Hepatocyte (in vitro differentiated cells): Measurements from ENCODE around the gene SPX. TPM values are rescaled to one million over a fixed set of nuclear protein-coding genes. Genes with fewer than 3 reads are reported as not detected.
A peak's percentile ranks its signal among the peaks of the same experiment; 100 is the strongest.

Experiments
- DNase-seq: peaks from one replicate; pipeline ENCODE4 v3.0.0-alpha.2; 2016; ENCODE audit warnings: low spot score
- H2AFZ ChIP-seq: fragments of 200-600 bp; sonication (generic); 2 replicates; pipeline ENCODE4 v1.6.0; 2016; ENCODE audit warnings: antibody characterized with exemption, mild to moderate bottlenecking
- H3K27ac ChIP-seq: fragments of 200-600 bp; sonication (generic); 2 replicates; pipeline ENCODE4 v1.5.1; 2016; ENCODE audit warnings: mild to moderate bottlenecking
- H3K27me3 ChIP-seq: fragments of 200-600 bp; sonication (generic); 2 replicates; pipeline ENCODE4 v1.6.1; 2016
- H3K36me3 ChIP-seq: fragments of 200-600 bp; sonication (generic); replicated peaks from 2 replicates; pipeline ENCODE4 v1.5.1; 2016; ENCODE audit warnings: low read depth; ENCODE audit not compliant: insufficient read depth
- H3K4me1 ChIP-seq: fragments of 200-600 bp; sonication (generic); 2 replicates; pipeline ENCODE4 v1.5.1; 2016; ENCODE audit warnings: mild to moderate bottlenecking, moderate library complexity; ENCODE audit not compliant: insufficient read depth
- H3K4me2 ChIP-seq: fragments of 200-600 bp; sonication (generic); 2 replicates; pipeline ENCODE4 v1.6.0; 2016
- H3K4me3 ChIP-seq: fragments of 200-600 bp; sonication (generic); 2 replicates; pipeline ENCODE4 v1.5.1; 2016; ENCODE audit warnings: mild to moderate bottlenecking
- H3K79me2 ChIP-seq: fragments of 200-600 bp; sonication (generic); 2 replicates; pipeline ENCODE4 v1.6.0; 2017; ENCODE audit warnings: mild to moderate bottlenecking
- H3K9me2 ChIP-seq: fragments of 200-600 bp; sonication (generic); replicated peaks from 2 replicates; pipeline ENCODE4 v1.6.0; 2017; ENCODE audit warnings: mild to moderate bottlenecking; ENCODE audit not compliant: insufficient read depth
- H3K9me3 ChIP-seq: fragments of 200-600 bp; sonication (generic); 2 replicates; pipeline ENCODE4 v1.5.1; 2016; ENCODE audit warnings: low read depth, mild to moderate bottlenecking
- H4K20me1 ChIP-seq: fragments of 200-600 bp; sonication (generic); 2 replicates; pipeline ENCODE4 v1.6.0; 2016; ENCODE audit warnings: mild to moderate bottlenecking; ENCODE audit not compliant: insufficient read depth, poor library complexity, severe bottlenecking
- CTCF ChIP-seq: fragments of 200-600 bp; sonication (generic); IDR thresholded peaks from 2 replicates; pipeline ENCODE4 v1.5.1; 2016; ENCODE audit warnings: antibody characterized with exemption, mild to moderate bottlenecking; ENCODE audit not compliant: poor library complexity
- EZH2 ChIP-seq: fragments of 200-600 bp; sonication (generic); IDR thresholded peaks from 2 replicates; pipeline ENCODE4 v1.6.1; 2016; ENCODE audit warnings: antibody characterized with exemption, mild to moderate bottlenecking, borderline replicate concordance
- EZH2phosphoT487 ChIP-seq: fragments of 200-600 bp; sonication (generic); IDR thresholded peaks from one replicate; pipeline ENCODE4 v1.6.1; 2018; ENCODE audit warnings: antibody characterized with exemption, mild to moderate bottlenecking, low read depth, moderate library complexity; ENCODE audit not compliant: unreplicated experiment, severe bottlenecking
- WGBS: methylation state at CpG from one replicate; pipeline ENCODE4 v1.1.6; 2016; ENCODE audit warnings: low lambda C conversion rate; ENCODE audit errors: missing lambda C conversion rate; 5-methylcytosine and 5-hydroxymethylcytosine counted together
- polyA plus RNA-seq: library from polyadenylated mRNA; unstranded; fragments of >200 nt; fragmentation: Nextera tagmentation; extraction: Ambion mirVana; gene quantifications from 2 replicates; pipeline ENCODE4 v1.2.1, GENCODE V29; 2016
- total RNA-seq: library from RNA; depleted of rRNA; stranded (reverse); fragments of >200 nt; gene quantifications from 2 replicates; pipeline ENCODE4 v1.2.3, GENCODE V29; 2014

SPX gene
- total and polyA plus RNA-seq, 2 experiments from 2014 or later, result 0.39 to 0.63 TPM

DNA sequence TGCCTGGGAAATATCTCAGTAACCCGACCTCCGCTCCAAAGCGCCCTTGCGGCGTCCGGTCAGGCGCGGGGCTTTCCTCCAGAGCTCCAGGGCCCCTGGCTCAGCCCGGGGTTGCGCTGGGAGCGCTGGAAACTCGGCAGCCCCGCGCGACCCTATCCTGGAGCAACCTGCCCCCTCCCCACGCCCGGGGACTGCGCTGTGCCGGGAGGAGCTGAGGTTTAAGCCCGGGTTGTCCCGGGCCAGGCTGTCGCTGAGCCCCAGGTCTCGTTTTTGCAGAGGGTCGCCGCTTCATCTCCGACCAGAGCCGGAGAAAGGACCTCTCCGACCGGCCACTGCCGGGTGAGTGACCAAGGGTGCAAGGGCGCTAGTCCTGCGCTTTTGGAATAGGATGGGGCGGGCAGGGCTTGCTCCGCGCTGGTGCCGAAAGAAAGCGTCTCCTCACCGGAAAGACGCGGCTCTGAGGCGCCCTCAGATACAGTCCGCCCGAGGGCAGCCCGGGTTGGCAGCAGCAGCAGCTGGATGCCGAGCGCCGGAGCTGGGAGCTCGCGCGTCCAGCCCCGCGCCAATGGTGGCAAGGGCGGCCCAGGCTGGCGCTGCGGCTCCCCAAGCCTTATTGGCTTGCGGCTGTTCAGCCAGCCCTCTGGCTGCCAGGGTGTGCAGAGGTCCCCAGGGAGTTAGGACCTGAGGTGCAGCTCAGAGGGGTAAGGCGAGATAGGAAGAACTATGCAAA lies 1.5 kb downstream of the SPX start:
- no peaks in the 10 kb centered on the region for H3K79me2 ChIP-seq
- no peaks in the 10 kb centered on the region for H3K9me3 ChIP-seq
- no peaks in the 10 kb centered on the region for H4K20me1 ChIP-seq
- H3K4me1 ChIP-seq, result no peaks in the 10 kb centered on the region
- peak; percentile 73 for DNase-seq
- H3K27me3 ChIP-seq, result peaks cover 45% of the 10 kb centered on the region
- no peaks in the 10 kb centered on the region for H3K9me2 ChIP-seq
- no peaks in the 10 kb centered on the region for H3K36me3 ChIP-seq
- H3K4me2 ChIP-seq, result peak overlapping the region; percentile 99
- peak overlapping the region; percentile 90 for H3K4me3 ChIP-seq
- H3K27ac ChIP-seq, result no peak overlapping the region
- peak overlapping the region; percentile 82 for H2AFZ ChIP-seq
- TF ChIP-seq EZH2 (no peak), EZH2phosphoT487 (no peak), CTCF (no peak)
- WGBS, result under 1% methylated on average over 55 of the region's 57 CpGs

- 72% methylated on average over 5 of the region's 5 CpGs for WGBS
- Histone ChIP-seq H3K27ac (no peak overlapping the region), H3K79me2 (no peaks in the 10 kb centered on the region), H3K9me3 (no peaks in the 10 kb centered on the region), H2AFZ (no peak overlapping the region), H3K9me2 (no peaks in the 10 kb centered on the region), H4K20me1 (no peaks in the 10 kb centered on the region), H3K36me3 (no peaks in the 10 kb centered on the region), H3K4me2 (no peak overlapping the region), H3K4me3 (no peak overlapping the region), H3K27me3 (peaks cover 45% of the 10 kb centered on the region), H3K4me1 (no peaks in the 10 kb centered on the region)
- no peak for TF ChIP-seq EZH2phosphoT487
- no peak for TF ChIP-seq CTCF
- no peak for TF ChIP-seq EZH2
- DNase-seq, result no peak
These were observed 2.9 kb downstream of the SPX start for GRCh38 chr12:21528953-21529352.

DNA sequence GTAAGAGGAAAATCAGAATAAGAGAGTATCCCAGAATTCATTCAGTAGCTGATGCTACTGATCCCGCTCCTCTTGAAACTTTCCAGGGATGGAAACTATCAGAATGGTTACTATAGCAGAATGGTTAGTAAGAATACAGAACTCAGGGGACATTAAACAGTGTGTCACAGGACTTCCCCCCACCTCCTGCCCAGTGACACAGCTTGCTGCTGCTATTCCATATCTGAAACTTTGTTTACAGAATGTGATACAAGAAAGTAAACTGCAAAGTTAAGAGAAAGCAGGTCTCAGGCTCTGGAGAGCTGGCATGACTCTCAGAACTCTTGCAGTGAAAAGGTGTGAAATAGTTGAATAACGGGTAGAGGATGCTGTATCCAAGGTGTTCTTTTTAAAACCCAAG lies 3.4 kb downstream of the SPX start:
- no peaks in the 10 kb centered on the region for H3K9me3 ChIP-seq
- H3K4me3 ChIP-seq, result no peak overlapping the region
- no peaks in the 10 kb centered on the region for H3K36me3 ChIP-seq
- H3K79me2 ChIP-seq, result no peaks in the 10 kb centered on the region
- DNase-seq, result no peak
- H4K20me1 ChIP-seq, result no peaks in the 10 kb centered on the region
- H3K4me2 ChIP-seq, result no peak overlapping the region
- peaks cover 45% of the 10 kb centered on the region for H3K27me3 ChIP-seq
- TF ChIP-seq CTCF (no peak), EZH2phosphoT487 (no peak), EZH2 (no peak)
- H3K27ac ChIP-seq, result no peak overlapping the region
- 56% methylated on average over 2 of the region's 2 CpGs for WGBS
- no peaks in the 10 kb centered on the region for H3K4me1 ChIP-seq
- H2AFZ ChIP-seq, result no peak overlapping the region
- no peaks in the 10 kb centered on the region for H3K9me2 ChIP-seq
